GM12878 (cell line): Measurements from ENCODE around the gene TBXAS1.

Experiments
- EP300 ChIP-seq, 2 experiments: fragments of 150-350 bp in 1 of 2; IDR thresholded peaks; 2 replicates each; pipeline ENCODE4 v1.6.1; 2011 to 2012; ENCODE audit warnings: low read depth in 2 of 2, low read length in 2 of 2, borderline replicate concordance in 1 of 2, improper control_type of control experiment in 1 of 2, inconsistent platforms in 1 of 2; ENCODE audit not compliant: control insufficient read depth in 1 of 2
- EZH2 ChIP-seq: IDR thresholded peaks from 2 replicates; pipeline ENCODE4 v1.6.1; 2012; ENCODE audit warnings: low read depth, mild to moderate bottlenecking, control low read depth, inconsistent platforms, low read length, borderline replicate concordance; ENCODE audit not compliant: control insufficient read depth
- FOS ChIP-seq: IDR thresholded peaks from 3 replicates; pipeline ENCODE4 v1.6.1; 2011; ENCODE audit warnings: borderline replicate concordance; ENCODE audit not compliant: insufficient read length; ENCODE audit errors: extremely low read depth
- POLR2A ChIP-seq: IDR thresholded peaks from 2 replicates; pipeline ENCODE4 v1.6.1; 2011; ENCODE audit warnings: low read depth, mild to moderate bottlenecking, low read length
- POU2F2 ChIP-seq: IDR thresholded peaks from 3 replicates; pipeline ENCODE4 v1.6.1; 2011; ENCODE audit warnings: low read depth, mild to moderate bottlenecking, low read length, borderline replicate concordance
- SIN3A ChIP-seq: IDR thresholded peaks from 2 replicates; pipeline ENCODE4 v1.6.1; 2012; ENCODE audit warnings: low read depth, low read length, improper control_type of control experiment
- SRF ChIP-seq, 2 experiments: IDR thresholded peaks; 2 replicates each; pipeline ENCODE4 v1.6.1; 2011; ENCODE audit warnings: low read depth in 2 of 2, low read length in 2 of 2, mild to moderate bottlenecking in 1 of 2, moderate library complexity in 1 of 2
- TF ChIP-seq, protein P1 (sequence below): IDR thresholded peaks from 2 replicates; pipeline ENCODE4 v1.6.1; 2012; ENCODE audit warnings: mild to moderate bottlenecking, low read depth, low read length
- TF ChIP-seq, protein P2 (sequence below), 3 experiments: IDR thresholded peaks in 2 of 3; conservative IDR thresholded peaks in 1 of 3; 2 replicates each; pipeline ENCODE4 v1.5.1; 2011; ENCODE audit warnings: low read depth in 3 of 3, low read length in 3 of 3, mild to moderate bottlenecking in 3 of 3, control low read depth in 2 of 3, moderate library complexity in 2 of 3, inconsistent platforms in 1 of 3, mixed read lengths in 1 of 3; ENCODE audit not compliant: control insufficient read depth in 2 of 3, insufficient read depth in 1 of 3; ENCODE audit errors: extremely low read depth in 1 of 3

DNA sequence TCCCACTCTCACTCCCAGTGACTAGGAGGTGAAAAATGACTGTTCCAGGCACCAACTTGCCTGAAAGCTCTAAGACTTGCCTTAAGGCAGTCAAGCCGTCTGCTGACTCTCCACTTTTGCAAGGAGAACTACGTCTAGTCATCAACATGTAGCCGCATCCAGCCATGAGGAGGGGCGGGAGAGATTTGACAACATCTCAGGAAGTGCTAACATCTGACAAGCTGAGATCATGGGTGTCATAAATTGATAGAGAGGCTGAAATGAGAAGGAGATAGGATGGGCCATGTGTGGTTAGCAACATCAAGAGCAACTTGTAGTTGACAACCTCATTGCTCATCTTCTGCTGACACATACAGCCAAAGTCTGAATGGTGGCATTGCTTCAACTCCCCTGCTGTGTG is 9.0 kb upstream of the TBXAS1 start:
- no peak for TF ChIP-seq SRF (IDR thresholded peaks at IDR 0.05; ENCODE audit: low read depth in 2 of 2, low read length in 2 of 2)
- TF ChIP-seq, protein P1, sequence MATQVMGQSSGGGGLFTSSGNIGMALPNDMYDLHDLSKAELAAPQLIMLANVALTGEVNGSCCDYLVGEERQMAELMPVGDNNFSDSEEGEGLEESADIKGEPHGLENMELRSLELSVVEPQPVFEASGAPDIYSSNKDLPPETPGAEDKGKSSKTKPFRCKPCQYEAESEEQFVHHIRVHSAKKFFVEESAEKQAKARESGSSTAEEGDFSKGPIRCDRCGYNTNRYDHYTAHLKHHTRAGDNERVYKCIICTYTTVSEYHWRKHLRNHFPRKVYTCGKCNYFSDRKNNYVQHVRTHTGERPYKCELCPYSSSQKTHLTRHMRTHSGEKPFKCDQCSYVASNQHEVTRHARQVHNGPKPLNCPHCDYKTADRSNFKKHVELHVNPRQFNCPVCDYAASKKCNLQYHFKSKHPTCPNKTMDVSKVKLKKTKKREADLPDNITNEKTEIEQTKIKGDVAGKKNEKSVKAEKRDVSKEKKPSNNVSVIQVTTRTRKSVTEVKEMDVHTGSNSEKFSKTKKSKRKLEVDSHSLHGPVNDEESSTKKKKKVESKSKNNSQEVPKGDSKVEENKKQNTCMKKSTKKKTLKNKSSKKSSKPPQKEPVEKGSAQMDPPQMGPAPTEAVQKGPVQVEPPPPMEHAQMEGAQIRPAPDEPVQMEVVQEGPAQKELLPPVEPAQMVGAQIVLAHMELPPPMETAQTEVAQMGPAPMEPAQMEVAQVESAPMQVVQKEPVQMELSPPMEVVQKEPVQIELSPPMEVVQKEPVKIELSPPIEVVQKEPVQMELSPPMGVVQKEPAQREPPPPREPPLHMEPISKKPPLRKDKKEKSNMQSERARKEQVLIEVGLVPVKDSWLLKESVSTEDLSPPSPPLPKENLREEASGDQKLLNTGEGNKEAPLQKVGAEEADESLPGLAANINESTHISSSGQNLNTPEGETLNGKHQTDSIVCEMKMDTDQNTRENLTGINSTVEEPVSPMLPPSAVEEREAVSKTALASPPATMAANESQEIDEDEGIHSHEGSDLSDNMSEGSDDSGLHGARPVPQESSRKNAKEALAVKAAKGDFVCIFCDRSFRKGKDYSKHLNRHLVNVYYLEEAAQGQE = no peak
- no peak for TF ChIP-seq EP300 (IDR thresholded peaks at IDR 0.05; ENCODE audit: borderline replicate concordance in 1 of 2, control insufficient read depth in 1 of 2, low read depth in 2 of 2, low read length in 2 of 2)
- TF ChIP-seq, protein P2, sequence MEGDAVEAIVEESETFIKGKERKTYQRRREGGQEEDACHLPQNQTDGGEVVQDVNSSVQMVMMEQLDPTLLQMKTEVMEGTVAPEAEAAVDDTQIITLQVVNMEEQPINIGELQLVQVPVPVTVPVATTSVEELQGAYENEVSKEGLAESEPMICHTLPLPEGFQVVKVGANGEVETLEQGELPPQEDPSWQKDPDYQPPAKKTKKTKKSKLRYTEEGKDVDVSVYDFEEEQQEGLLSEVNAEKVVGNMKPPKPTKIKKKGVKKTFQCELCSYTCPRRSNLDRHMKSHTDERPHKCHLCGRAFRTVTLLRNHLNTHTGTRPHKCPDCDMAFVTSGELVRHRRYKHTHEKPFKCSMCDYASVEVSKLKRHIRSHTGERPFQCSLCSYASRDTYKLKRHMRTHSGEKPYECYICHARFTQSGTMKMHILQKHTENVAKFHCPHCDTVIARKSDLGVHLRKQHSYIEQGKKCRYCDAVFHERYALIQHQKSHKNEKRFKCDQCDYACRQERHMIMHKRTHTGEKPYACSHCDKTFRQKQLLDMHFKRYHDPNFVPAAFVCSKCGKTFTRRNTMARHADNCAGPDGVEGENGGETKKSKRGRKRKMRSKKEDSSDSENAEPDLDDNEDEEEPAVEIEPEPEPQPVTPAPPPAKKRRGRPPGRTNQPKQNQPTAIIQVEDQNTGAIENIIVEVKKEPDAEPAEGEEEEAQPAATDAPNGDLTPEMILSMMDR (IDR thresholded peaks at IDR 0.05 in 2 of 3, conservative IDR thresholded peaks at IDR 0.05 in 1 of 3; ENCODE audit: control insufficient read depth in 2 of 3, extremely low read depth in 1 of 3, insufficient read depth in 1 of 3, low read depth in 3 of 3, low read length in 3 of 3) = no peak
- TF ChIP-seq POLR2A = no peak
- no peak for TF ChIP-seq EZH2
- TF ChIP-seq POU2F2 = no peak
- no peak for TF ChIP-seq FOS
- TF ChIP-seq SIN3A = no peak
